ENCODE data around the gene HMG20A. TPM values are rescaled to one million over a fixed set of nuclear protein-coding genes. Genes with fewer than 3 reads are reported as not detected.

Gene HMG20A
- total RNA-seq, 1 experiment from 2014 or later = 62.2 TPM

- Mint-ChIP-seq H3K27me3 (ENCODE audit: low read depth) (peaks cover 12% of the 10 kb centered on the region), H3K4me3 (no peak overlapping the region), H3K4me1 (peaks cover 48% of the 10 kb centered on the region), H3K36me3 (no peaks in the 10 kb centered on the region; the same call in 1 of the 2 replicates), H3K27ac (no peak overlapping the region), H3K9me3 (peaks cover 4% of the 10 kb centered on the region; the same call in 1 of the 2 replicates)
- ChIA-PET POLR2A (no interaction called here), CTCF (interaction anchor here (0.8 kb wide), 1 partner anchor 18 kb away, joined by 3 read pairs; no protein-coding TSS in a partner anchor)
- DNase-seq (ENCODE audit: low spot score) = peak; percentile 11
- no peak for ATAC-seq
- TF ChIP-seq E2F4 (CRISPR knock-in tag; IDR thresholded peaks at IDR 0.05; ENCODE audit: borderline replicate concordance, low read depth) (no peak), ZNF263 (CRISPR knock-in tag; IDR thresholded peaks at IDR 0.05; ENCODE audit: low read depth) (no peak), ESRRA (CRISPR knock-in tag; IDR thresholded peaks at IDR 0.05; ENCODE audit: borderline replicate concordance) (no peak), NFYB (CRISPR knock-in tag; conservative IDR thresholded peaks at IDR 0.05; ENCODE audit: low read depth) (no peak), ATF1 (CRISPR knock-in tag; IDR thresholded peaks at IDR 0.05) (no peak), AFF4 (CRISPR knock-in tag; IDR thresholded peaks at IDR 0.05; ENCODE audit: borderline replicate concordance) (no peak), GTF2I (CRISPR knock-in tag; conservative IDR thresholded peaks at IDR 0.05) (no peak), NR1H2 (CRISPR knock-in tag; IDR thresholded peaks at IDR 0.05) (no peak), ZNF232 (CRISPR knock-in tag; IDR thresholded peaks at IDR 0.05) (no peak)
- TF ChIP-seq, protein P1, sequence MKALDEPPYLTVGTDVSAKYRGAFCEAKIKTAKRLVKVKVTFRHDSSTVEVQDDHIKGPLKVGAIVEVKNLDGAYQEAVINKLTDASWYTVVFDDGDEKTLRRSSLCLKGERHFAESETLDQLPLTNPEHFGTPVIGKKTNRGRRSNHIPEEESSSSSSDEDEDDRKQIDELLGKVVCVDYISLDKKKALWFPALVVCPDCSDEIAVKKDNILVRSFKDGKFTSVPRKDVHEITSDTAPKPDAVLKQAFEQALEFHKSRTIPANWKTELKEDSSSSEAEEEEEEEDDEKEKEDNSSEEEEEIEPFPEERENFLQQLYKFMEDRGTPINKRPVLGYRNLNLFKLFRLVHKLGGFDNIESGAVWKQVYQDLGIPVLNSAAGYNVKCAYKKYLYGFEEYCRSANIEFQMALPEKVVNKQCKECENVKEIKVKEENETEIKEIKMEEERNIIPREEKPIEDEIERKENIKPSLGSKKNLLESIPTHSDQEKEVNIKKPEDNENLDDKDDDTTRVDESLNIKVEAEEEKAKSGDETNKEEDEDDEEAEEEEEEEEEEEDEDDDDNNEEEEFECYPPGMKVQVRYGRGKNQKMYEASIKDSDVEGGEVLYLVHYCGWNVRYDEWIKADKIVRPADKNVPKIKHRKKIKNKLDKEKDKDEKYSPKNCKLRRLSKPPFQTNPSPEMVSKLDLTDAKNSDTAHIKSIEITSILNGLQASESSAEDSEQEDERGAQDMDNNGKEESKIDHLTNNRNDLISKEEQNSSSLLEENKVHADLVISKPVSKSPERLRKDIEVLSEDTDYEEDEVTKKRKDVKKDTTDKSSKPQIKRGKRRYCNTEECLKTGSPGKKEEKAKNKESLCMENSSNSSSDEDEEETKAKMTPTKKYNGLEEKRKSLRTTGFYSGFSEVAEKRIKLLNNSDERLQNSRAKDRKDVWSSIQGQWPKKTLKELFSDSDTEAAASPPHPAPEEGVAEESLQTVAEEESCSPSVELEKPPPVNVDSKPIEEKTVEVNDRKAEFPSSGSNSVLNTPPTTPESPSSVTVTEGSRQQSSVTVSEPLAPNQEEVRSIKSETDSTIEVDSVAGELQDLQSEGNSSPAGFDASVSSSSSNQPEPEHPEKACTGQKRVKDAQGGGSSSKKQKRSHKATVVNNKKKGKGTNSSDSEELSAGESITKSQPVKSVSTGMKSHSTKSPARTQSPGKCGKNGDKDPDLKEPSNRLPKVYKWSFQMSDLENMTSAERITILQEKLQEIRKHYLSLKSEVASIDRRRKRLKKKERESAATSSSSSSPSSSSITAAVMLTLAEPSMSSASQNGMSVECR (CRISPR knock-in tag; IDR thresholded peaks at IDR 0.05; ENCODE audit: borderline replicate concordance) = no peak
These were observed 104.7 kb downstream of the HMG20A start for GRCh38 chr15:77525400-77525811.

- Mint-ChIP-seq H3K27me3 (ENCODE audit: low read depth) (peaks cover 16% of the 10 kb centered on the region), H3K9me3 (peaks cover 4% of the 10 kb centered on the region; the same call in 1 of the 2 replicates), H3K4me1 (peaks cover 54% of the 10 kb centered on the region), H3K4me3 (no peak overlapping the region), H3K36me3 (no peaks in the 10 kb centered on the region; the same call in 1 of the 2 replicates), H3K27ac (peak overlapping the region; percentile 25; the same call in 1 of the 2 replicates)
- no peak for TF ChIP-seq OVOL2 (CRISPR knock-in tag; IDR thresholded peaks at IDR 0.05; ENCODE audit: borderline replicate concordance)
- no peak for TF ChIP-seq KAT7 (CRISPR knock-in tag; IDR thresholded peaks at IDR 0.05; ENCODE audit: borderline replicate concordance)
- no peak for TF ChIP-seq E2F4 (CRISPR knock-in tag; IDR thresholded peaks at IDR 0.05; ENCODE audit: borderline replicate concordance, low read depth)
- no peak for TF ChIP-seq HMGA2 (CRISPR knock-in tag; IDR thresholded peaks at IDR 0.05)
- TF ChIP-seq ZNF263 (CRISPR knock-in tag; IDR thresholded peaks at IDR 0.05; ENCODE audit: low read depth) = no peak
- no peak for TF ChIP-seq ZNF423 (CRISPR knock-in tag; IDR thresholded peaks at IDR 0.05)
- TF ChIP-seq IRF2 (CRISPR knock-in tag; IDR thresholded peaks at IDR 0.05; ENCODE audit: borderline replicate concordance, low read depth) = no peak
- DNase-seq (ENCODE audit: low spot score) = peak; percentile 5
- ATAC-seq = no peak
- POLR2A ChIA-PET = no interaction called here
- CTCF ChIA-PET = interaction anchor here (1.7 to 4.5 kb wide), 3 partner anchors 17 to 29 kb away, joined by 4 to 30 read pairs (median 6); no protein-coding TSS in a partner anchor
These were observed 105.4 kb downstream of the HMG20A start for GRCh38 chr15:77525907-77526594.

Measured in WTC11 (cell line).